NCI-H446 treated with DMSO at 0.1 percent for 48 hours (cell line): ENCODE measurements around the gene ANGPTL7.
A peak's percentile ranks its signal among the peaks of the same experiment; 100 is the strongest.
"Not testable (repeated sequence)": the region's sequence is repeated elsewhere in the genome, so short reads cannot be mapped to it uniquely, and the experiment has no call there.

Experiments
- DNase-seq: peaks from one replicate; lab custom pipeline; 2025; lab: John Stamatoyannopoulos, UW

The ANGPTL7 gene

GRCh38 chr1:11188858-11189451, at the start of gene ANGPTL7:
ANGPTL7 (plus strand) TSS chr1:11189355; CDS start chr1:11189580, 225 bp downstream.
- no peak for DNase-seq

- DNase-seq, result no peak
Measured at GRCh38 chr1:11142618-11143391, 46.4 kb upstream of the ANGPTL7 start.

- DNase-seq, result no peak
Measured at GRCh38 chr1:11143401-11143800, 45.8 kb upstream of the ANGPTL7 start.

- DNase-seq, result no peak
Measured at GRCh38 chr1:11143907-11144306, 45.2 kb upstream of the ANGPTL7 start.

- DNase-seq, result no peak
Measured at GRCh38 chr1:11144570-11145256, 44.4 kb upstream of the ANGPTL7 start.

- DNase-seq, result no peak
Measured at GRCh38 chr1:11145741-11146140, 43.4 kb upstream of the ANGPTL7 start.

GRCh38 chr1:11147197-11147770, 41.9 kb upstream of the ANGPTL7 start:
- DNase-seq, result no peak

GRCh38 chr1:11150326-11150725, 38.8 kb upstream of the ANGPTL7 start:
- DNase-seq, result no peak

- DNase-seq, result no peak
Measured at GRCh38 chr1:11151114-11151513, 38.0 kb upstream of the ANGPTL7 start.

GRCh38 chr1:11151826-11152612, 37.1 kb upstream of the ANGPTL7 start:
- no peak for DNase-seq

GRCh38 chr1:11152755-11153154, 36.4 kb upstream of the ANGPTL7 start:
- no peak for DNase-seq

- no peak for DNase-seq
Measured at GRCh38 chr1:11153184-11153583, 36.0 kb upstream of the ANGPTL7 start.

- DNase-seq, result no peak
Measured at GRCh38 chr1:11156441-11156840, 32.7 kb upstream of the ANGPTL7 start.

- no peak for DNase-seq
Measured at GRCh38 chr1:11156963-11157362, 32.2 kb upstream of the ANGPTL7 start.

GRCh38 chr1:11157394-11157793, 31.8 kb upstream of the ANGPTL7 start:
- no peak for DNase-seq

- DNase-seq, result peak; percentile 90
Measured at GRCh38 chr1:11157867-11158266, 31.3 kb upstream of the ANGPTL7 start.

- no peak for DNase-seq
Measured at GRCh38 chr1:11158291-11158690, 30.9 kb upstream of the ANGPTL7 start.

GRCh38 chr1:11158720-11159321, 30.3 kb upstream of the ANGPTL7 start:
- DNase-seq, result peak; percentile 50

- not testable (repeated sequence) for DNase-seq
Measured at GRCh38 chr1:11162752-11163151, 26.4 kb upstream of the ANGPTL7 start.

GRCh38 chr1:11166744-11167143, 22.4 kb upstream of the ANGPTL7 start:
- DNase-seq, result not testable (repeated sequence)

GRCh38 chr1:11168731-11169130, 20.4 kb upstream of the ANGPTL7 start:
- DNase-seq, result no peak
